HCT116 (cell line): Measurements from ENCODE around the gene SHROOM3. TPM values are rescaled to one million over a fixed set of nuclear protein-coding genes. Genes with fewer than 3 reads are reported as not detected.

ENCODE experiments used
- ATAC-seq: fragments of 200-7000 bp; cut with Tn5 transposase; 2 replicates; pipeline ENCODE4 v1.9.1; 2020; ENCODE audit warnings: mild to moderate bottlenecking, moderate library complexity
- BruUV-seq: library from RNA; stranded (reverse); fragments of 400-500 nt; replicated peaks from 2 replicates; lab custom pipeline; 2021; lab: Mats Ljungman, UMichigan
- CTCF ChIA-PET: fragments of 300-600 bp; sonication (Branson Sonifier 250); formaldehyde crosslinking; loops from one replicate; lab custom pipeline; 2021; ENCODE audit warnings: antibody characterized with exemption; lab: Charles Lee
- POLR2A ChIA-PET: fragments of 300-600, 350-600 bp; sonication (Branson Sonifier 250); formaldehyde crosslinking; loops from one replicate; lab custom pipeline; 2021; ENCODE audit warnings: antibody characterized with exemption; lab: Charles Lee
- RAD21 ChIA-PET, 2 experiments: fragments of 300-600 bp; sonication (Branson Sonifier 250); formaldehyde crosslinking; loops; one replicate each; lab custom pipeline; 2023; ENCODE audit warnings: low total read pairs in 2 of 2; ENCODE audit not compliant: uncharacterized antibody in 2 of 2, unreplicated experiment in 2 of 2, low non-redundant PET in 1 of 2; lab: Charles Lee
- DNase-seq: peaks from one replicate; pipeline ENCODE4 v3.0.0-alpha.2; 2010; ENCODE audit warnings: low read depth, low spot score
- H2AFZ ChIP-seq: fragments of 200-600 bp; shearing (Covaris generic), sonication (generic); 2 replicates; pipeline ENCODE4 v1.6.1; 2017; ENCODE audit warnings: low read depth, mixed run types, mixed read lengths, antibody characterized with exemption, low read length; ENCODE audit not compliant: poor library complexity, severe bottlenecking
- H3K27ac ChIP-seq: 2 replicates; pipeline ENCODE4 v1.5.1; 2012; ENCODE audit warnings: low read depth, low read length
- H3K27me3 ChIP-seq: fragments of 200-600 bp; sonication (generic); 2 replicates; pipeline ENCODE4 v1.6.1; 2016; ENCODE audit warnings: mixed run types, low read length, mixed read lengths; ENCODE audit not compliant: insufficient read depth
- H3K36me3 ChIP-seq, 2 experiments: fragments of 200-500 bp in 1 of 2; fragments of 200-600 bp in 1 of 2; sonication (Bioruptor generic) in 1 of 2; sonication (generic) in 1 of 2; 2 replicates each; pipeline versions ENCODE4 v1.5.1 to v1.6.1; 2014 to 2016; ENCODE audit warnings: low read length in 2 of 2, inconsistent platforms in 1 of 2, mixed read lengths in 1 of 2, mixed run types in 1 of 2; ENCODE audit not compliant: insufficient read depth in 2 of 2, control insufficient read depth in 1 of 2
- H3K4me1 ChIP-seq, 2 experiments: fragments of 200-600 bp in 1 of 2; sonication (generic) in 1 of 2; 2 replicates each; pipeline versions ENCODE4 v1.5.1 to v1.6.1; 2012 to 2017; ENCODE audit warnings: low read length in 2 of 2, inconsistent platforms in 1 of 2, mild to moderate bottlenecking in 1 of 2, mixed read lengths in 1 of 2, mixed run types in 1 of 2, moderate library complexity in 1 of 2; ENCODE audit not compliant: insufficient read depth in 2 of 2, control insufficient read depth in 1 of 2
- H3K4me2 ChIP-seq: fragments of 200-600 bp; sonication (generic); 2 replicates; pipeline ENCODE4 v1.6.1; 2017; ENCODE audit warnings: mixed run types, low read length, mixed read lengths
- H3K4me3 ChIP-seq, 2 experiments: fragments of 200-600 bp in 1 of 2; sonication (generic) in 1 of 2; replicated peaks in 1 of 2; 2 replicates each; pipeline ENCODE4 v1.5.1; 2011 to 2016; ENCODE audit warnings: low read length in 2 of 2, control low read depth in 1 of 2, low read depth in 1 of 2, mild to moderate bottlenecking in 1 of 2, mixed read lengths in 1 of 2, mixed run types in 1 of 2
- H3K79me2 ChIP-seq: fragments of 200-600 bp; sonication (generic); 2 replicates; pipeline ENCODE4 v1.6.1; 2017; ENCODE audit warnings: mild to moderate bottlenecking, mixed run types, low read length, moderate library complexity, mixed read lengths; ENCODE audit not compliant: insufficient read depth
- H3K9ac ChIP-seq: fragments of 200-600 bp; sonication (generic); 2 replicates; pipeline ENCODE4 v1.6.1; 2016; ENCODE audit warnings: low read length, mixed read lengths
- H3K9me2 ChIP-seq: fragments of 200-600 bp; sonication (generic), shearing (Covaris generic); 2 replicates; pipeline ENCODE4 v1.6.1; 2017; ENCODE audit warnings: mixed run types, mild to moderate bottlenecking, moderate library complexity; ENCODE audit not compliant: insufficient read depth
- H3K9me3 ChIP-seq, 2 experiments: fragments of 200-500 bp in 1 of 2; fragments of 200-600 bp in 1 of 2; sonication (Bioruptor generic) in 1 of 2; sonication (generic) in 1 of 2; 2 replicates each; pipeline ENCODE4 v1.6.1; 2014 to 2017; ENCODE audit warnings: low read length in 2 of 2, mixed read lengths in 2 of 2, inconsistent platforms in 1 of 2, low read depth in 1 of 2, mild to moderate bottlenecking in 1 of 2, mixed run types in 1 of 2, moderate library complexity in 1 of 2; ENCODE audit not compliant: control insufficient read depth in 1 of 2, insufficient read depth in 1 of 2
- H4K20me1 ChIP-seq: fragments of 200-600 bp; sonication (generic), shearing (Covaris generic); 2 replicates; pipeline ENCODE4 v1.6.1; 2017; ENCODE audit warnings: mixed run types, mild to moderate bottlenecking, moderate library complexity; ENCODE audit not compliant: insufficient read depth
- CEBPB ChIP-seq: IDR thresholded peaks from 2 replicates; pipeline ENCODE4 v1.6.1; 2012; ENCODE audit warnings: low read depth
- EGR1 ChIP-seq: IDR thresholded peaks from 2 replicates; pipeline ENCODE4 v1.6.1; 2012; ENCODE audit warnings: low read depth
- ELF1 ChIP-seq: IDR thresholded peaks from 2 replicates; pipeline ENCODE4 v1.6.1; 2012; ENCODE audit warnings: low read depth, borderline replicate concordance
- FOSL1 ChIP-seq: IDR thresholded peaks from 2 replicates; pipeline ENCODE4 v1.6.1; 2012; ENCODE audit warnings: low read depth
- POLR2AphosphoS5 ChIP-seq: IDR thresholded peaks from 2 replicates; pipeline ENCODE4 v1.6.1; 2011; ENCODE audit warnings: mild to moderate bottlenecking, low read depth, low read length, moderate library complexity
- RAD21 ChIP-seq: IDR thresholded peaks from 2 replicates; pipeline ENCODE4 v1.6.1; 2012; ENCODE audit warnings: low read depth, mild to moderate bottlenecking
- SRF ChIP-seq: IDR thresholded peaks from 2 replicates; pipeline ENCODE4 v1.6.1; 2012; ENCODE audit warnings: low read depth
- TCF7L2 ChIP-seq: IDR thresholded peaks from 2 replicates; pipeline ENCODE4 v1.7.0; 2011; ENCODE audit warnings: borderline replicate concordance, inconsistent platforms; ENCODE audit not compliant: insufficient read depth, insufficient read length; ENCODE audit errors: extremely low read depth
- YY1 ChIP-seq: IDR thresholded peaks from 2 replicates; pipeline ENCODE4 v1.6.1; 2011; ENCODE audit warnings: low read length, low read depth, moderate library complexity, mild to moderate bottlenecking; ENCODE audit not compliant: insufficient replicate concordance; ENCODE audit errors: extremely low read depth
- ZFX ChIP-seq: fragments of 450-650 bp; IDR thresholded peaks from 2 replicates; pipeline ENCODE4 v1.6.1; 2017
- ZNF274 ChIP-seq: fragments of 200-500 bp; sonication (Bioruptor generic); IDR thresholded peaks from 2 replicates; pipeline ENCODE4 v1.6.1; 2014; ENCODE audit warnings: mild to moderate bottlenecking, low read depth, low read length, inconsistent platforms
- intact Hi-C: fragments of 100-400 bp; cut with micrococcal nuclease; formaldehyde crosslinking; loops from 2 replicates; pipeline ENCODE4 v1.10.0; 2022
- total RNA-seq: library from RNA; stranded (reverse); gene quantifications from one replicate; pipeline ENCODE4 v1.2.1, GENCODE V29; 2021; ENCODE audit not compliant: unreplicated experiment
- TF ChIP-seq, protein P1 (sequence below): IDR thresholded peaks from 2 replicates; pipeline ENCODE4 v1.6.1; 2012
- TF ChIP-seq, protein P2 (sequence below): IDR thresholded peaks from 2 replicates; pipeline ENCODE4 v1.6.1; 2012; ENCODE audit warnings: low read depth
- TF ChIP-seq, protein P3 (sequence below): IDR thresholded peaks from 2 replicates; pipeline ENCODE4 v1.6.1; 2011; ENCODE audit warnings: mild to moderate bottlenecking, low read length, moderate library complexity; ENCODE audit not compliant: insufficient replicate concordance; ENCODE audit errors: extremely low read depth

Gene SHROOM3
- total RNA-seq, 1 experiment from 2014 or later: 22.5 TPM

DNA sequence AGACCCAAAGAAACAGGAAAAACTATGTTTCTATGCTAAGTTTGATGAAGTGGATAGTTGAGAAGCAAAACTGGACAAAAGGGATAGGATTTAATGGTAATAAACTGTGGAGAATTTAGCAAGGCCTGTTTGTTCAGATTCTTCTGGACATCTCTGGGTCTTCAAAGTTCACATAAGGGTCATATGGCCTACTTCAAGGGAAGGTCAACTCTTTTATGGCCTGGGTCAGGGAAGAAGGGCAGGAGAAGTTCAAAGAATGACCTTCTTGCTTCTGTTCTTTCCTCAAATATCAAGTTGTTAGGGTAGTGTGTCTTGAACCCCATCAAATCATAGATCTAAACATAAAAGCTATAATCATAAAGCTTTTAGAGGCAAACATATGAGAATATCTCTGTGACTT, 360.2 kb downstream of the SHROOM3 start:
- no peaks in the 10 kb centered on the region for H3K36me3 ChIP-seq
- no peaks in the 10 kb centered on the region for H4K20me1 ChIP-seq
- POLR2A ChIA-PET: no interaction called here
- RAD21 ChIA-PET: no interaction called here
- DNase-seq: no peak
- H3K9me3 ChIP-seq: no peaks in the 10 kb centered on the region
- no peak overlapping the region for H3K9ac ChIP-seq
- H3K27ac ChIP-seq: no peak overlapping the region
- no peak overlapping the region for H3K4me3 ChIP-seq
- H3K4me2 ChIP-seq: no peak overlapping the region
- no TSS peak for BruUV-seq
- no peaks in the 10 kb centered on the region for H3K79me2 ChIP-seq
- H2AFZ ChIP-seq: no peak overlapping the region
- intact Hi-C loops: no loop called here
- no peak for ATAC-seq
- CTCF ChIA-PET: interaction anchor here (0.6 to 1.4 kb wide), 2 partner anchors 11 to 351 kb away, joined by 3 to 4 read pairs; no protein-coding TSS in a partner anchor
- no peaks in the 10 kb centered on the region for H3K4me1 ChIP-seq
- no peak for TF ChIP-seq ZNF274
- no peak for TF ChIP-seq ZFX
- TF ChIP-seq, protein P1, sequence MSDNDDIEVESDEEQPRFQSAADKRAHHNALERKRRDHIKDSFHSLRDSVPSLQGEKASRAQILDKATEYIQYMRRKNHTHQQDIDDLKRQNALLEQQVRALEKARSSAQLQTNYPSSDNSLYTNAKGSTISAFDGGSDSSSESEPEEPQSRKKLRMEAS: no peak
- no peak for TF ChIP-seq FOSL1
- no peak for TF ChIP-seq EGR1
- TF ChIP-seq, protein P2, sequence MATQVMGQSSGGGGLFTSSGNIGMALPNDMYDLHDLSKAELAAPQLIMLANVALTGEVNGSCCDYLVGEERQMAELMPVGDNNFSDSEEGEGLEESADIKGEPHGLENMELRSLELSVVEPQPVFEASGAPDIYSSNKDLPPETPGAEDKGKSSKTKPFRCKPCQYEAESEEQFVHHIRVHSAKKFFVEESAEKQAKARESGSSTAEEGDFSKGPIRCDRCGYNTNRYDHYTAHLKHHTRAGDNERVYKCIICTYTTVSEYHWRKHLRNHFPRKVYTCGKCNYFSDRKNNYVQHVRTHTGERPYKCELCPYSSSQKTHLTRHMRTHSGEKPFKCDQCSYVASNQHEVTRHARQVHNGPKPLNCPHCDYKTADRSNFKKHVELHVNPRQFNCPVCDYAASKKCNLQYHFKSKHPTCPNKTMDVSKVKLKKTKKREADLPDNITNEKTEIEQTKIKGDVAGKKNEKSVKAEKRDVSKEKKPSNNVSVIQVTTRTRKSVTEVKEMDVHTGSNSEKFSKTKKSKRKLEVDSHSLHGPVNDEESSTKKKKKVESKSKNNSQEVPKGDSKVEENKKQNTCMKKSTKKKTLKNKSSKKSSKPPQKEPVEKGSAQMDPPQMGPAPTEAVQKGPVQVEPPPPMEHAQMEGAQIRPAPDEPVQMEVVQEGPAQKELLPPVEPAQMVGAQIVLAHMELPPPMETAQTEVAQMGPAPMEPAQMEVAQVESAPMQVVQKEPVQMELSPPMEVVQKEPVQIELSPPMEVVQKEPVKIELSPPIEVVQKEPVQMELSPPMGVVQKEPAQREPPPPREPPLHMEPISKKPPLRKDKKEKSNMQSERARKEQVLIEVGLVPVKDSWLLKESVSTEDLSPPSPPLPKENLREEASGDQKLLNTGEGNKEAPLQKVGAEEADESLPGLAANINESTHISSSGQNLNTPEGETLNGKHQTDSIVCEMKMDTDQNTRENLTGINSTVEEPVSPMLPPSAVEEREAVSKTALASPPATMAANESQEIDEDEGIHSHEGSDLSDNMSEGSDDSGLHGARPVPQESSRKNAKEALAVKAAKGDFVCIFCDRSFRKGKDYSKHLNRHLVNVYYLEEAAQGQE: no peak
- TF ChIP-seq TCF7L2: no peak
- TF ChIP-seq ELF1: no peak
- no peak for TF ChIP-seq YY1
- TF ChIP-seq POLR2AphosphoS5: no peak
- TF ChIP-seq, protein P3, sequence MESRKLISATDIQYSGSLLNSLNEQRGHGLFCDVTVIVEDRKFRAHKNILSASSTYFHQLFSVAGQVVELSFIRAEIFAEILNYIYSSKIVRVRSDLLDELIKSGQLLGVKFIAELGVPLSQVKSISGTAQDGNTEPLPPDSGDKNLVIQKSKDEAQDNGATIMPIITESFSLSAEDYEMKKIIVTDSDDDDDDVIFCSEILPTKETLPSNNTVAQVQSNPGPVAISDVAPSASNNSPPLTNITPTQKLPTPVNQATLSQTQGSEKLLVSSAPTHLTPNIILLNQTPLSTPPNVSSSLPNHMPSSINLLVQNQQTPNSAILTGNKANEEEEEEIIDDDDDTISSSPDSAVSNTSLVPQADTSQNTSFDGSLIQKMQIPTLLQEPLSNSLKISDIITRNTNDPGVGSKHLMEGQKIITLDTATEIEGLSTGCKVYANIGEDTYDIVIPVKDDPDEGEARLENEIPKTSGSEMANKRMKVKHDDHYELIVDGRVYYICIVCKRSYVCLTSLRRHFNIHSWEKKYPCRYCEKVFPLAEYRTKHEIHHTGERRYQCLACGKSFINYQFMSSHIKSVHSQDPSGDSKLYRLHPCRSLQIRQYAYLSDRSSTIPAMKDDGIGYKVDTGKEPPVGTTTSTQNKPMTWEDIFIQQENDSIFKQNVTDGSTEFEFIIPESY: no peak
- TF ChIP-seq CEBPB: no peak
- TF ChIP-seq SRF: no peak
- no peak for TF ChIP-seq RAD21
- TF ChIP-seq, all 23 proteins: peak for 0
- H3K27me3 ChIP-seq: no peaks in the 10 kb centered on the region
- no peaks in the 10 kb centered on the region for H3K9me2 ChIP-seq
